ENCODE data around the gene BHLHE40. TPM values are rescaled to one million over a fixed set of nuclear protein-coding genes. Genes with fewer than 3 reads are reported as not detected.

The BHLHE40 gene
- total RNA-seq, 4 donors from 2014 or later = 8.3 to 170 (median 19.4) TPM

DNA sequence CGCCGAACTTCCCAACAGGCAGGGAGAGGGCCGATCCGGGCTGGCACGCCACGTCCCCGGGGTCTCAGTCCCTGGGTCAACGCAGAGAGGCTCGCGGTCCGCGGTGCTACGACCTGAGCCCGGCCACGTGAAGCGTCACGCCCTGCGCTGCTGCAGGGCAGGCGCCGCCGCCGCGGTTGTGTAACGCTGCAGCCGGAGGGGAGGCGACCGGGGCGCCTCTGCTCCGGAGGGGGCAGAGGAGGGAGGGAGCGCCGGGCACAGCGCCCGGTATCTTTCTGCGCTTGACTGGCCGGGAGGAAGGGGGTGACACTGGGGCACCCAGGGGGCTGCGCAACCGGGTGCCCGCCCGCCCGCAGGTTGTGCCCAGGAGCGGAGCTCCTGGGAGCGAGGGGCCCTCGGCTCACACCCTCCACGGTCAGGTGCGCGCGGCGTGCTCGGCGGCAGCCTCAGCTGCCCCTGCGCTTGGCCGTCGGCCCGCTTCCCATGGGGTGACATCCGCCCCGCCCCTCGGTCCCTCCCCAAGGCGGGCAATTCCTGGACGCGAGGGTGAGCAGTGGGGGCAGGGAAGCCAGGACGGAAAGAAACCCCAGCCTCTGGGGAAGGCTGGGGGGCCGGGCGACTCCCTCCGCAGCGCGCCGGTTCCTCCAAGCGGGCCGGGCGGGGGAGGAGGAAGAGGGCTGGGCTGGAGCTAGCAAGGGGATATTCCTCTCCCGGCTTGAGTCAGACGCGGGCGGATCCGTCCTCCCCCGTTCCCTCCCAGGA, 852 bp upstream of the BHLHE40 start:
- Histone ChIP-seq H3K27ac (replicated peaks in 1 of 4) (peak overlapping the region; percentile 95 to 99 (median 97)), H3K4me3 (peak overlapping the region; percentile 71 to 94 (median 86)), H3K4me1 (peaks cover 38 to 55% (median 49%) of the 10 kb centered on the region in 4 donors), H3K27me3 (no peaks in the 10 kb centered on the region), H3K9me3 (no peaks in the 10 kb centered on the region), H3K36me3 (peaks cover 0 to 18% (median 10%) of the 10 kb centered on the region in 4 donors)
- intact Hi-C loops (cut with DNase I) = loop anchor here (5.0 kb wide), 2 partner anchors 151 to 256 kb away; no protein-coding TSS in a partner anchor
- WGBS = 1% methylated on average over 19 of the region's 76 CpGs
- TF ChIP-seq, protein P1, sequence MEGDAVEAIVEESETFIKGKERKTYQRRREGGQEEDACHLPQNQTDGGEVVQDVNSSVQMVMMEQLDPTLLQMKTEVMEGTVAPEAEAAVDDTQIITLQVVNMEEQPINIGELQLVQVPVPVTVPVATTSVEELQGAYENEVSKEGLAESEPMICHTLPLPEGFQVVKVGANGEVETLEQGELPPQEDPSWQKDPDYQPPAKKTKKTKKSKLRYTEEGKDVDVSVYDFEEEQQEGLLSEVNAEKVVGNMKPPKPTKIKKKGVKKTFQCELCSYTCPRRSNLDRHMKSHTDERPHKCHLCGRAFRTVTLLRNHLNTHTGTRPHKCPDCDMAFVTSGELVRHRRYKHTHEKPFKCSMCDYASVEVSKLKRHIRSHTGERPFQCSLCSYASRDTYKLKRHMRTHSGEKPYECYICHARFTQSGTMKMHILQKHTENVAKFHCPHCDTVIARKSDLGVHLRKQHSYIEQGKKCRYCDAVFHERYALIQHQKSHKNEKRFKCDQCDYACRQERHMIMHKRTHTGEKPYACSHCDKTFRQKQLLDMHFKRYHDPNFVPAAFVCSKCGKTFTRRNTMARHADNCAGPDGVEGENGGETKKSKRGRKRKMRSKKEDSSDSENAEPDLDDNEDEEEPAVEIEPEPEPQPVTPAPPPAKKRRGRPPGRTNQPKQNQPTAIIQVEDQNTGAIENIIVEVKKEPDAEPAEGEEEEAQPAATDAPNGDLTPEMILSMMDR (IDR thresholded peaks at IDR 0.05) = no peak
- TF ChIP-seq POLR2AphosphoS5 (IDR thresholded peaks at IDR 0.05) (peak in 1 of 2 donors; percentile 79), POLR2A (IDR thresholded peaks at IDR 0.05; ENCODE audit: low read depth) (peak; percentile 63), EP300 (IDR thresholded peaks at IDR 0.05) (peak; percentile 90)
- peak; percentile 99 for DNase-seq (ENCODE audit: extremely low spot score)

DNA sequence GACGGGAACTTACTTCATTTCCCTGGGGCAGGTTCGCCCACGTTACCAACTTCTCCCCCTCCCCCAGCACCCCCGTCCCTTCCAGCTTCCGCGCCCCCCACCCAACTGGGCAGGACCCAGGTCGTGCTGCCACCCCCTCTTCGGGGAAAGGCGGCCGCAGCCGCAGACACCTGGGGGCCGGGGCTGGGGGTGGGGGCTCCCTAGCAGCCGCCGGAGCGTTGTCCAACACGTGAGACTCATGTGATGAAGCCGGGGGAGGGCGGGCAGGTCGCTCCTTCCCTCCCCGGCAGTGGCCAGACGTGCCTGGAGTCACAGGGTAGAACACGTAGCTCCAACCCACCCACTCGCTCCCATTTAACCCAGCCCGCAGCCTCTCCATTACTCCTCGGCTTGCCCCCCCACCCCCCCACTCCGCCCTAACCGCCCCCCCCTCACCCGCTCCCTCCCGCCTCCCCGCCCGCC, 240 bp upstream of the BHLHE40 start:
- TF ChIP-seq POLR2AphosphoS5 (IDR thresholded peaks at IDR 0.05) (peak in 1 of 2 donors; percentile 66), EP300 (IDR thresholded peaks at IDR 0.05) (no peak)
- TF ChIP-seq, protein P1 (IDR thresholded peaks at IDR 0.05) = no peak
- WGBS = 0% methylated on average over 11 of the region's 31 CpGs
- Histone ChIP-seq H3K27ac (replicated peaks in 1 of 4) (peak overlapping the region; percentile 95 to 99 (median 97)), H3K27me3 (no peaks in the 10 kb centered on the region), H3K36me3 (peaks cover 0 to 22% (median 11%) of the 10 kb centered on the region in 4 donors), H3K9me3 (no peaks in the 10 kb centered on the region), H3K4me1 (peaks cover 42 to 61% (median 55%) of the 10 kb centered on the region in 4 donors), H3K4me3 (peak overlapping the region; percentile 71 to 94 (median 86))
- peak; percentile 99 for DNase-seq (ENCODE audit: extremely low spot score)
- intact Hi-C loops (cut with DNase I) = loop anchor here (5.0 kb wide), 2 partner anchors 152 to 257 kb away; no protein-coding TSS in a partner anchor

DNA sequence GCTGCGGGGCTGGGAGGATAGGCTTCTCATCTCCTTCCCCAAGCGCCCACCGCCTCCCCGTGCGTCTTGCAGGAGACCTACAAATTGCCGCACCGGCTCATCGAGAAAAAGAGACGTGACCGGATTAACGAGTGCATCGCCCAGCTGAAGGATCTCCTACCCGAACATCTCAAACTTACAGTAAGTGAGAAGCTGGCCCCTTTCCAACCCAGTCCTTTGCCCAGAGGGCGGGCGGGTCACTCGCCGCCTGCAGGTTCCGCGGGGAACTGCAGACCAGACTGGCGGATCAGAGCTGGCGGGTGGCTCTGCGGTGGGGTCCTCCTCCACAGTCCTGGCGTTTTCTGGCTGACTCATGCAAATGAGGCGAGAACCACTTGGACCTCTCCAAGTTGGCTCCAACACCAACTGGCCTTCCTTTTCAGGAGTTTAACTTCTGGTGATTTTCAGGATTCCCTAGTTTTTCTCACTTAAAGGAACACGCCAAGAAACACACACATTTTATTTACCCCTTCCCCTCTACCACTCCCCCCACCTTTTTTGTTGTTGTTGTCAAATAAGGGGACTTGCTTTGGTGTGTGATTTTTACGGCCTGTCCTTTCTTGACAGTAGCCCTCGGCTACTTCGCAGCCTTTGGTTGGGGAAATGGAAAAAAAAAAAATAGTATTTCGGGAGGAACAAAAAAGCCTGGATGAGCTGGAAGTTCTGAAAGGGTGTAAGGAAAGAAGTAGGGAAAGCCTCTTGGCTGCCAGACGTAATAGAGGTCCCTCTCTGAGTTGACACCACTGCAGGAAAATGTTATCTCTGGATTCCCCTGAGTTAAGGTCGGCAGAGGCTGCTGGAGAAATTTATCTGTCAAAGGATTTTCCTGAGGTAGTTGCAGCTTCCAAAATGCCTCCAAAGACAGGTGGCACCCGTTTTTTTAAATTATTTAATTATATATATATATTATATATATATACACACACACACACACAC, 1.3 kb downstream of the BHLHE40 start:
- Histone ChIP-seq H3K9me3 (no peaks in the 10 kb centered on the region), H3K27ac (replicated peaks in 1 of 4) (peak overlapping the region; percentile 95 to 99 (median 97)), H3K4me1 (peaks cover 56 to 76% (median 70%) of the 10 kb centered on the region in 4 donors), H3K4me3 (peak overlapping the region; percentile 71 to 94 (median 86)), H3K36me3 (peaks cover 0 to 22% (median 11%) of the 10 kb centered on the region in 4 donors), H3K27me3 (no peaks in the 10 kb centered on the region)
- TF ChIP-seq, protein P1 (IDR thresholded peaks at IDR 0.05) = peak; percentile 91 to 99 (median 94)
- TF ChIP-seq POLR2AphosphoS5 (IDR thresholded peaks at IDR 0.05) (peak in 1 of 2 donors; percentile 93), EP300 (IDR thresholded peaks at IDR 0.05) (peak; percentile 1), POLR2A (IDR thresholded peaks at IDR 0.05; ENCODE audit: low read depth) (peak; percentile 38)
- DNase-seq (ENCODE audit: extremely low spot score) = peak; percentile 98
- WGBS = 5% methylated on average over 23 of the region's 32 CpGs
- intact Hi-C loops (cut with DNase I) = loop anchor here (10.0 kb wide), 1 partner anchor 476 kb away; no protein-coding TSS in a partner anchor

DNA sequence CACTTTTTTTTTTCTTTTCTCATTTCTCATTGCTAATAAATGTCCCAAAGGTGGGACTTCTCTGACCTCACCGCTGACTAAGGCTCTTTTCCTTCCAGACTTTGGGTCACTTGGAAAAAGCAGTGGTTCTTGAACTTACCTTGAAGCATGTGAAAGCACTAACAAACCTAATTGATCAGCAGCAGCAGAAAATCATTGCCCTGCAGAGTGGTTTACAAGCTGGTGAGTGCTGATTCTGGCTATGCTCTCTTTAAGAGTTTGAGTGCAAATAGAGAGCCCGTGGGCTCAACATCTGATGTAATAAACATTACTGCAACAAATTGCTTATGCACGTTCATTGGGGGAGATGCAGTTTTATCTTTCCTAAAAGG, 2.0 kb downstream of the BHLHE40 start:
- H3K36me3 ChIP-seq = peaks cover 0 to 22% (median 11%) of the 10 kb centered on the region in 4 donors
- H3K4me3 ChIP-seq = peak overlapping the region; percentile 71 to 94 (median 86)
- H3K27me3 ChIP-seq = no peaks in the 10 kb centered on the region
- TF ChIP-seq POLR2A (IDR thresholded peaks at IDR 0.05; ENCODE audit: low read depth) (no peak), EP300 (IDR thresholded peaks at IDR 0.05) (no peak), POLR2AphosphoS5 (IDR thresholded peaks at IDR 0.05) (no peak)
- TF ChIP-seq, protein P1 (IDR thresholded peaks at IDR 0.05) = no peak
- H3K27ac ChIP-seq (replicated peaks in 1 of 4) = peak overlapping the region; percentile 95 to 99 (median 97)
- H3K4me1 ChIP-seq = peaks cover 59 to 77% (median 72%) of the 10 kb centered on the region in 4 donors
- 9% methylated on average over 3 of the region's 3 CpGs for WGBS
- DNase-seq (ENCODE audit: extremely low spot score) = no peak
- intact Hi-C loops (cut with DNase I) = loop anchor here (10.0 kb wide), 1 partner anchor 476 kb away; no protein-coding TSS in a partner anchor
- no peaks in the 10 kb centered on the region for H3K9me3 ChIP-seq

All from esophagus muscularis mucosa (tissue), 4 donors.